IMR-90 (cell line): ENCODE data around the gene PTPRO. TPM values are rescaled to one million over a fixed set of nuclear protein-coding genes. Genes with fewer than 3 reads are reported as not detected.

Experiments used
- ATAC-seq: fragments of 200-7000 bp; cut with Tn5 transposase; 2 replicates; pipeline ENCODE4 v1.9.1; 2020; ENCODE audit warnings: low read depth, mild to moderate bottlenecking, moderate library complexity
- BruUV-seq: library from RNA; stranded (reverse); fragments of 400-500 nt; replicated peaks from 2 replicates; lab custom pipeline; 2021; lab: Mats Ljungman, UMichigan
- CTCF ChIA-PET: fragments of 300-600 bp; formaldehyde crosslinking; extraction: SDS; loops from one replicate; lab custom pipeline; 2021; ENCODE audit warnings: antibody characterized with exemption; lab: Yijun Ruan, JAX
- POLR2A ChIA-PET: fragments of 300-600 bp; sonication (Branson Sonifier 250); formaldehyde crosslinking; loops from one replicate; lab custom pipeline; 2022; ENCODE audit warnings: antibody characterized with exemption; ENCODE audit not compliant: unreplicated experiment; lab: Charles Lee
- DNase-seq: peaks from one replicate; pipeline ENCODE4 v3.0.0; 2013
- H2AFZ ChIP-seq: replicated peaks from 2 replicates; pipeline ENCODE3; 2013; ENCODE audit warnings: low read length, mild to moderate bottlenecking; ENCODE audit not compliant: poor library complexity
- H2AK5ac ChIP-seq: 2 replicates; pipeline ENCODE4 v1.6.1; 2013; ENCODE audit warnings: low read depth, low read length, inconsistent platforms
- H2AK9ac ChIP-seq: replicated peaks from 2 replicates; pipeline ENCODE3; 2013; ENCODE audit warnings: mild to moderate bottlenecking, low read depth, low read length, moderate library complexity; ENCODE audit not compliant: poor library complexity
- H2BK120ac ChIP-seq: 2 replicates; pipeline ENCODE4 v1.6.1; 2013; ENCODE audit warnings: low read depth, low read length, inconsistent platforms
- H2BK15ac ChIP-seq: 3 replicates; pipeline ENCODE4 v1.6.1; 2013; ENCODE audit warnings: low read depth, low read length, inconsistent platforms
- H2BK20ac ChIP-seq: 2 replicates; pipeline ENCODE4 v1.6.1; 2013; ENCODE audit warnings: low read depth, mild to moderate bottlenecking, inconsistent platforms, low read length, moderate library complexity
- H2BK5ac ChIP-seq: 2 replicates; pipeline ENCODE4 v1.6.1; 2013; ENCODE audit warnings: mild to moderate bottlenecking, low read depth, low read length, inconsistent platforms; ENCODE audit not compliant: poor library complexity, severe bottlenecking
- H3K14ac ChIP-seq: replicated peaks from 2 replicates; pipeline ENCODE4 v1.6.1; 2013; ENCODE audit warnings: low read depth, low read length, inconsistent platforms
- H3K18ac ChIP-seq: 2 replicates; pipeline ENCODE4 v1.6.1; 2013; ENCODE audit warnings: low read depth, low read length, control low read depth
- H3K23ac ChIP-seq: 2 replicates; pipeline ENCODE4 v1.6.1; 2013; ENCODE audit warnings: low read depth, low read length, inconsistent platforms
- H3K27ac ChIP-seq: 2 replicates; pipeline ENCODE4 v1.5.1; 2013; ENCODE audit warnings: mild to moderate bottlenecking, control low read depth, low read length; ENCODE audit not compliant: insufficient read depth
- H3K27me3 ChIP-seq: 2 replicates; pipeline ENCODE4 v1.6.1; 2013; ENCODE audit warnings: low read length; ENCODE audit not compliant: control insufficient read depth, insufficient read depth
- H3K36me3 ChIP-seq: 2 replicates; pipeline ENCODE4 v1.6.1; 2013; ENCODE audit warnings: low read length, mixed read lengths; ENCODE audit not compliant: control insufficient read depth, insufficient read depth
- H3K4ac ChIP-seq: 2 replicates; pipeline ENCODE4 v1.6.1; 2013; ENCODE audit warnings: low read depth, low read length, inconsistent platforms
- H3K4me1 ChIP-seq: 2 replicates; pipeline ENCODE4 v1.6.1; 2013; ENCODE audit warnings: low read length, mixed read lengths; ENCODE audit not compliant: control insufficient read depth, insufficient read depth
- H3K4me2 ChIP-seq: 2 replicates; pipeline ENCODE4 v1.6.1; 2013; ENCODE audit warnings: low read depth, mild to moderate bottlenecking, control low read depth, low read length, moderate library complexity
- H3K4me3 ChIP-seq: 2 replicates; pipeline ENCODE4 v1.5.1; 2013; ENCODE audit warnings: low read depth, mild to moderate bottlenecking, control low read depth, low read length, moderate library complexity; ENCODE audit not compliant: insufficient read depth
- H3K56ac ChIP-seq: 2 replicates; pipeline ENCODE4 v1.6.1; 2013; ENCODE audit warnings: low read length, inconsistent platforms; ENCODE audit not compliant: insufficient read depth; ENCODE audit errors: extremely low read depth
- H3K79me1 ChIP-seq, 2 experiments: 2 replicates each; pipeline ENCODE4 v1.6.1; 2013; ENCODE audit warnings: low read length in 2 of 2, inconsistent platforms in 1 of 2, low read depth in 1 of 2
- H3K9ac ChIP-seq: 2 replicates; pipeline ENCODE4 v1.6.1; 2013; ENCODE audit warnings: low read depth, low read length, control low read depth
- H3K9me1 ChIP-seq: 2 replicates; pipeline ENCODE4 v1.6.1; 2013; ENCODE audit warnings: low read length, inconsistent platforms; ENCODE audit not compliant: insufficient read depth
- H3K9me3 ChIP-seq: 2 replicates; pipeline ENCODE4 v1.6.1; 2013; ENCODE audit warnings: low read length; ENCODE audit not compliant: control insufficient read depth, insufficient read depth
- H4K20me1 ChIP-seq: 2 replicates; pipeline ENCODE4 v1.6.1; 2013; ENCODE audit warnings: low read length, inconsistent platforms; ENCODE audit not compliant: insufficient read depth
- H4K5ac ChIP-seq: 2 replicates; pipeline ENCODE4 v1.6.1; 2013; ENCODE audit warnings: mild to moderate bottlenecking, low read depth, low read length, control low read depth
- H4K8ac ChIP-seq, 2 experiments: 2 replicates each; pipeline ENCODE4 v1.6.1; 2013; ENCODE audit warnings: low read depth in 2 of 2, low read length in 2 of 2, control low read depth in 1 of 2, inconsistent platforms in 1 of 2
- H4K91ac ChIP-seq: 2 replicates; pipeline ENCODE4 v1.6.1; 2013; ENCODE audit warnings: low read depth, low read length, inconsistent platforms; ENCODE audit not compliant: insufficient read depth
- FOS ChIP-seq: fragments of 150-350 bp; IDR thresholded peaks from 2 replicates; pipeline ENCODE4 v1.6.1; 2016; ENCODE audit warnings: low read depth, low read length
- MAFK ChIP-seq: IDR thresholded peaks from 2 replicates; pipeline ENCODE4 v1.6.1; 2012; ENCODE audit warnings: low read depth, low read length, improper control_type of control experiment
- MXI1 ChIP-seq: IDR thresholded peaks from 2 replicates; pipeline ENCODE4 v1.6.1; 2012; ENCODE audit warnings: low read depth, mild to moderate bottlenecking, low read length, moderate library complexity, borderline replicate concordance
- NFE2L2 ChIP-seq: fragments of 150-350 bp; IDR thresholded peaks from 2 replicates; pipeline ENCODE4 v1.6.1; 2016; ENCODE audit warnings: low read depth, mild to moderate bottlenecking, low read length
- RAD21 ChIP-seq: IDR thresholded peaks from 2 replicates; pipeline ENCODE4 v1.6.1; 2012; ENCODE audit warnings: low read length, improper control_type of control experiment
- RCOR1 ChIP-seq: IDR thresholded peaks from 2 replicates; pipeline ENCODE4 v1.6.1; 2012; ENCODE audit warnings: mild to moderate bottlenecking, low read length, improper control_type of control experiment; ENCODE audit not compliant: insufficient replicate concordance
- WGBS, 2 experiments: methylation state at CpG; one replicate each; pipeline versions ENCODE4 v1.1.5 to v1.1.7; 2013; ENCODE audit warnings: missing lambda C conversion rate in 2 of 2; ENCODE audit not compliant: insufficient read length in 1 of 2; ENCODE audit errors: extremely low coverage in 2 of 2; 5-methylcytosine and 5-hydroxymethylcytosine counted together
- dilution Hi-C: fragments of 300-500 bp; cut with HindIII; formaldehyde crosslinking; loops from one replicate; pipeline ENCODE4 v1.14.3; 2018; ENCODE audit warnings: low sequenced_read_pairs; ENCODE audit not compliant: unreplicated experiment
- in situ Hi-C: fragments of 300-500 bp; cut with MboI; formaldehyde crosslinking; loops from 3 replicates; pipeline ENCODE4 v1.14.3; 2019; ENCODE audit warnings: low sequenced_read_pairs, inconsistent platforms, mixed read lengths
- intact Hi-C: fragments of 100-400 bp; cut with micrococcal nuclease; formaldehyde crosslinking; loops from 2 replicates; pipeline ENCODE4 v1.10.0; 2022
- polyA plus RNA-seq, 3 experiments: library from polyadenylated mRNA; depleted of rRNA; stranded (reverse); fragments of >200 nt; gene quantifications; 2 replicates each; pipeline ENCODE4 v1.2.3, GENCODE V29; 2012; ENCODE audit warnings: low replicate concordance in 1 of 3
- total RNA-seq: library from RNA; depleted of rRNA; stranded (reverse); fragments of >200 nt; gene quantifications from 2 replicates; pipeline ENCODE4 v1.2.3, GENCODE V29; 2012

Gene PTPRO
- total and polyA plus RNA-seq, 2 of the 4 experiments (the other 2 are of a cell fraction): 0.03 to 0.18 TPM

DNA sequence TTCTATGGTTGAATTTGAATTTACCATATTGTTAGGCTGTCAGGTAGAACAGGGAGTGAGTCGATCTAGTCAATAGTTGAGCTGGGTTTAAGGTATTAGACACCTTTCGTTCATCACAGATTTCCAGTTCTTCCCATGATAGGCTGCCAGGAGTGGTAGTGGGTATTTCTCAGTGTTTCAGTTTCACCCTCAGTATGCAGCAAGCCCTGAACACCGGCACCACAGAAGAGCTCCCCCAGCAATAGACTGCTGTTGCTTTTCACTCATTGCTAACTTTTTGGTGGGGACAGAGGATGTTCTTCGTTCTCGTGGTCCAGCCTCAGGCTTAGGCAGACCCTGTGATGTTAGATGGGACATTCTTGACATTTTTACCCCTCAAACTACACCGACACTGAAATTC is 164.6 kb downstream of the PTPRO start:
- Histone ChIP-seq H3K9me1 (no peaks in the 10 kb centered on the region), H2AK5ac (no peak overlapping the region), H2BK5ac (no peak overlapping the region), H3K4me3 (no peak overlapping the region), H4K91ac (no peak overlapping the region), H3K4me1 (no peaks in the 10 kb centered on the region), H2BK20ac (no peak overlapping the region), H4K20me1 (no peaks in the 10 kb centered on the region), H3K14ac (no peak overlapping the region), H3K79me1 (no peaks in the 10 kb centered on the region), H3K18ac (no peak overlapping the region), H4K8ac (no peak overlapping the region), H3K4me2 (no peak overlapping the region), H2BK15ac (no peak overlapping the region), H3K9me3 (no peaks in the 10 kb centered on the region), H3K4ac (no peak overlapping the region), H4K5ac (no peak overlapping the region), H3K27me3 (peaks cover 3% of the 10 kb centered on the region; the same call in 1 of the 2 replicates), H2AFZ (no peak overlapping the region), H2AK9ac (no peak overlapping the region), H3K56ac (no peak overlapping the region), H3K9ac (no peak overlapping the region), H3K36me3 (no peaks in the 10 kb centered on the region), H2BK120ac (no peak overlapping the region), H3K23ac (no peak overlapping the region), H3K27ac (no peak overlapping the region)
- CTCF ChIA-PET: interaction anchor here (0.7 kb wide), 1 partner anchor 1117 kb away, joined by 3 read pairs; no protein-coding TSS in a partner anchor
- in situ Hi-C loops: no loop called here
- DNase-seq (no peak), ATAC-seq (no peak)
- no peak for TF ChIP-seq MXI1
- TF ChIP-seq RCOR1: no peak
- TF ChIP-seq NFE2L2: no peak
- TF ChIP-seq MAFK: no peak
- no peak for TF ChIP-seq RAD21
- TF ChIP-seq FOS: no peak
- POLR2A ChIA-PET: no interaction called here
- dilution Hi-C loops: no loop called here
- no TSS peak for BruUV-seq
- intact Hi-C loops: no loop called here
- no CpG with 5 or more reads among the region's 6 CpGs for WGBS, 2 experiments
